ACHN (cell line): Measurements from ENCODE around the gene KLK8.

Experiments used
- DNase-seq: peaks from one replicate; pipeline ENCODE4 v3.0.0-alpha.2; 2015
- in situ Hi-C: cut with HindIII; loops from 2 replicates; pipeline ENCODE4 v1.10.0; 2017; ENCODE audit warnings: low sequenced_read_pairs, low pct_ligation_motif_present, low pct_unique_long_range_greater_than_20kb

KLK8 gene

DNA sequence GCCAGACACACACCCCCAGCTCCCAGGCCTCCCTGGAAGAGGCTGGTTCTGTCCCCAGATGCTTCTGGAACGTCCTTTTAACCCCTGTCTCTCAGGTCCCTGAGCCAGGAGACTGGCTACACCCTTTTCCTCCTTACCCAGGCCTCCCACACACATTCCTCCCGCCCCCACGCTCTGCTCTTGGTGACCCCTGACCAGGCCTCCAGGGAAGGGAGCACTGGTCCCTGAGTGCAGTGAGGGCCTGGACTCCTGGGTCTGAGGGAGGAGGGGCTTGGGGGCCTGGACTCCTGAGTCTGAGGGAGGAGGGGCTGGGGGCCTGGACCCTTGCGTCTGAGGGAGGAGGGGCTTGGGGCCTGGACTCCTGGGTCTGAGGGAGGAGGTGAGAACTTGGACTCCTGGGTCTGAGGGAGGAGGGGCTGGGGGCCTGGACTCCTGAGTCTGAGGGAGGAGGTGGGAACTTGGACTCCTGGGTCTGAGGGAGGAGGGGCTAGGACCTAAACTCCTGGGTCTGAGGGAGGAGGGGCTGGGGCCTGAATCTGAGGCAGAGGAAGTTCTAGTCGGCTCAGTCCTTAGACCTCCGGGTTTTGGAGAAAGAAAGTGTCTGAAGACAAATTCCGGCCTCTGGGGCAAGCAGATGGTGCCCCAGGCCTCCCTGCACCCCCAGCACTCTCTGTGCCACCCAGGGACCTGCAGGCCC is 32.5 kb downstream of the KLK8 start:
- in situ Hi-C loops, result no loop called here

DNA sequence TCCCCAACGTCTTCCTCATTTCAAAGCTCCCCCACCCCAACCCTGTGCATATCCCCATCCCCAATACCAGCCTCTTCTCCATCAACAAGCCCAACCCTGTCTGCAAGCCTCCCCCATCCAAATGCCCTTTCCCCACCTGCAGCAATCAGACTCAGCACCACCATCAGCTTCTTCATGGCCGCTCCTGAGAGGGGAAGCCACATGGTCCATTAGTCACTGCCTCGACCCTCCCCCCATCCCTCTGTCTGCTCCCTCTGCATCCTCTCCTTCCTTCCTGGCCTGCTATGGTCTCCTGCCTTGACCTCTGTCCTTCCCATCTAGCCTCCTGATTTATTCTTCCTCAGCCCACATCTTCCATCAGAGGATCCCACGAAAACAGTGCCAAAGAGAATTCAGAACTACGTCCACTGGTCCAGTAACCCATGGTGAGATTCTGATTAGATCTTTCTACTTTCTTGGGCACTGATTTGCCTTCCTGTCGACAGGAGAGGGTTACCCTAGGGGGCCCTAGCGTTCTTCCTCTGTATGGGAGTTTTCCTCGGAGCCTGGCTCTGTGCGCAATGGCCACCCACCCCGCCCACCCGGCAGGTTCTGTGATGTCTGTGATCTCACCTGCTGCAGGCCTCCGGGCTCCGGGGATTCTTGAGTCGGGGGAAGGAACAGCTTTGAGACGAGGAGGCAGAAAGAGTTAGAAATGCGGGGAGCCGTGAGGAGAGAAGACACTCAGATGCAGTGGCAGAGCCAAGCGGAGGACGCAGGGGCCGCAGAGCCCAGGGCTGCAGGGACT is 33.3 kb downstream of the KLK8 start:
- in situ Hi-C loops, result no loop called here
- DNase-seq, result no peak

More for the DNA sequence above, 32.5 kb downstream of the KLK8 start:
- no peak for DNase-seq

DNA sequence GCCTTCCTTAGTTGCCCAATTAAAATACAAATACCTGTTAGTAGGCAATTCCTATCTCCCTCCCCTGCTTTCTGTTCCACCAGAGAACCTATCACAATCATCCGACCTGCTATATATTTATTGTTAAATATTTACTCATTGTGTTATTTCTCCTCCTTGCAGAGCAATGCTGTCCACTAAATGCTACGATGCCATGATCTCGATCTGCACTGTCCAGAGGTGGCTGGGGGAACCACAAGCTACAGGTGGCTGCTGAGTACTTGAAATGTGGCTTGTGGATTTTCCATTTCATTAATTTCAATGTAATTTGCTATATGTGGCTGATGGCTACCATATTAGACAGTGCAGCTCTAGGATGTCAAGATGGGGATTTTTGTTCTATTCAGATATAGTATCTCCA is 37.1 kb downstream of the KLK8 start:
- in situ Hi-C loops, result no loop called here
- no peak for DNase-seq

DNA sequence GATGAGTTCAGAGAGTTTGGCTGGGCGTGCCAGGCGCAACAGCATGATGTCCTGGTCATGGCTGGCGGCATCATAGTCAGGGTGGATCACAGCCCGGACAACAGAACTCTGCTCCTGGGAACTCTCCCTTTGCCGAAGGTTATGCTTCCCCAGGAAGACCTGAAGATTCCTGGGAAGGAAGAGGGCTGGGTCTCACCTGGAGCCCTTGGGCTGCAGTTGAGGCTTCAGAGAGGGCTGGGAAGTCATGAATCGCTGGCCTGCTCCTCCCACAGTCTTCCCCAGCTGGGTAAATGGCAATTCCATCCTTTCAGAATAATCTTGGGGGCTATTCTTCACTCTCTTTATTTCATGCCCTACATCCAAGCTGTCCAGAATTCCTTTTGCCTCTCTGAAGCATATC is 38.0 kb downstream of the KLK8 start:
- in situ Hi-C loops, result no loop called here
- DNase-seq, result no peak

DNA sequence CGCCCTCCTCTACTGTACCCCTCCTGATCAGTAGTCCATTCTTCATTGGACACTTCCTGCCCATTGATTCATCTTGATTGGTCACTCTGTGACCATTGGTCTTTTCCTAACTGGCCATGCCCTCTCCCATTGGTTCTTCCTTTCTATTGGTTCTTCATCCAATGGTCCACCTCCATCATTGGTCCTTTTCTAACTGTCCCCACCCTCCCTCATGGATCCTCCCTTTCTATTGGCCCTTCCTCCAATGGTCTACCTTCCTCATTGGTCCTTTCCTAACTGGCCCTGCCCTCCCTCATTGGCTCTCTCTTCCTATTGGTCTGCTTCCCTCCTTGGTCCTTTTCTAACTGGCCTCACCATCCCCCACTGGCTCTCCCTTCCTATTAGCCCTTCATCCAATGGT is 39.2 kb downstream of the KLK8 start:
- no peak for DNase-seq
- in situ Hi-C loops, result no loop called here

DNA sequence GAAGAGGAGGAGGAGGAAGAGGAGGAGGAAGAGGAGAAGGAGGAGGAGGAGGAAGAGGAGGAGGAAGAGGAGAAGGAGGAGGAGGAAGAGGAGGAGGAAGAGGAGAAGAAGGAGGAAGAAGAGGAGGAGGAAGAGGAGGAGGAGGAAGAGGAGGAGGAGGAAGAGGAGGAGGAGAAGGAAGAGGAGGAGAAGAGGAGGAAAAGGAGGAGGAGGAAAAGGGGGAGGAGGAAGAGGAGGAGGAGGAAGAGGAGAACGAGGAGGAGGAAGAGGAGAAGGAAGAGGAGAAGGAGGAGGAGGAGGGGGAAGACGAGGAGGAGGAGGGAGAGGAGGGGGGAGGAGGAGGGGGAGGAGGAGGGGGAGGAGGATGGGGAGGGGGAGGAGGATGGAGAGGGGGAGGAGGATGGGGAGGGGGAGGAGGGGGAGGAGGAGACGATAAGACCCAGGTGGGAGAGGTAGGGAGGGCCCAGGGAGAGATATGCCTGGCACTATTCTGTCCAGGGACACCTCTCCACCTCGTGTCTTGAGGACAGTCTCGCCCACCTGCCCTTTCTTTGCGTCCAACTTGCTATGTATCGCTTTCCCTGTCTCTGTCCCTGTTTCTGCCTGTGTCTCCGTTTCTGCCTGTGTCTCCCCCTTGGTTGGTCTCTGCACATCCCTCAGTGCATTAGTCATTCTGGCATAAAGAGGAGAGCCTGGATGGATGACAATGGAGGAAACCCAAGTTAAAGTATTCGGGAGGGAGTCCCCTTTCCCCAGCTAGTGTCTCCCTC is 41.5 kb downstream of the KLK8 start:
- in situ Hi-C loops, result no loop called here
- no peak for DNase-seq

DNA sequence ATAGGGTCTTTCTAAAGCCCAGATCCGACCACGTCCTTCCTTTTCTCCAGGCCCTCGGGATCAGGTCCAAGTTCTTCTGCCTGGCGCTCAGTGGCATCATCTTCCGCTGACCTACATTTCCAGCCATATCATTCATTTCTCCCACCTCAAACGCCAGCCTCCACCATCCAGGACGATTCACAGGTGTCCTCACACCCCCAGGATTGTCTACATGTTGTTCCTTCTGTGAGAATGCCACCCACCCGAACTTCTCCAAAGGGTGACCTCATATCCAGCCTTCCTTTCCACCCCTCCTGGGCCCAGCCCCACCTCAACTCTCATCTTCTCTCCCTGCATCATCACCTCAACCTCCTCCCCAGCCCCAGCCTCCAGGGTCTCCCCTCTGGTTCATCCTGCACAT is 43.8 kb downstream of the KLK8 start:
- in situ Hi-C loops, result no loop called here
- DNase-seq, result no peak

DNA sequence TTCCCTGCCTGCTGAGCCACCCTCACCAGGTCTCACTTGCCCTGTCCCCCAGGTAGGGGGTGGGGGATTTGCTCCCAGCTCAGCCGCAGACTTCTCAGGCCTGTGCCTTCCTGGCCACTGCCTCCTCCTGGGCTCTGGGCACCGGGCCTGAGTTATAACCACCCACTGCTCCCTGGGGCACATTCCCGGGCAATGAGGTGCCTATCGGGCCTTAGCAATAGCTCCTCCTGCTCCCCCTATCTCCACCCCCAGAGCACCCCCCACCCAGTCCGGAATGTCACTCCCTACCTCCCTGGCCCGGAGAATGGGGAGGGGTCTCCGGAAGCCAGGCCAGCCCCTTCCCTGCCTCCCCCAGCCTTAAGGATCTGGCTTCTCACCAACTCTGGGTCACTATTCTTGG is 48.5 kb downstream of the KLK8 start, which contains the start of gene KLK5:
TSS of gene KLK5 (minus strand) at position 129 of the 400 bp plus-strand sequence. CDS start 381 bp downstream, outside the sequence.
- in situ Hi-C loops, result no loop called here
- no peak for DNase-seq

DNA sequence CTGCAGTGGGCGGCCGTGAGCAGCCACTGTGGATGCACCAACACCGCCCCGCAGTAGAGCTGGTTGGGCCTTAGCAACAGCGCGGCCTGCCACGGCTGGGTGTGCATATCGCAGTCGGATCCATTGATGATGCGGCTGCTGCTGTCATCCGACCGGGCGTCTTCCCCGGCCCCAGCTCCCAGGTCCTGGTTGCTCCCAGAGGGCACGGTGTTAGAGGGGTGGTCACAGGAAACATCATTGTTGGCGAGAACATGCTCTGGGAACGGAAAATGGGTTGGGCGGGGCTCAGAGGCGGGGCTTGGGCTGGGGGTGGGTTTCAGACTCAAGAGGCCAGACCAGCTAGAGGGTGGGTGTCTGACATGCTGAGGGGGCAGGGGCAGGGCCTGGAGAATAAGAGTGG is 51.5 kb downstream of the KLK8 start:
- DNase-seq, result no peak
- in situ Hi-C loops, result no loop called here

DNA sequence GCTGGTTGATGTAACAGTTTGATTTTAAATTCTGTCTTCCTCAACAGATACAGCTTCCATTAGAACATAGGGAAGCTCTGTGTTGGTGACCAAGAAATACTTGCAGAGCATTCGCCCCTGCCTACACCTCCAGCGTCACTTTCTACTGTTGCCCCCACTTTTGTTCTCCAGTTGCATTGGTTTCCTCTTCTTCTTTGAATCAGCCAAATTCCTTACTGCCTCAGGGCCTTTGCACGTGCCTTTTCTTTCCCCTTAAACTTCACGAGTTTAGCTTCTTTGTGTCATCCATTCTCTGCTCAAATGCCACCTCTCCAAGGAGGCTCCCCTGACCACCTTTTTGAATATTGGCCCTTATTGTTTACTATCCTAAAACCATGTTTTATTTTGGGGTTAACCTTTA is 54.3 kb downstream of the KLK8 start:
- DNase-seq, result no peak
- in situ Hi-C loops, result no loop called here
